BLaER1 treated with 17β-estradiol and CSF1 and Interleukin-3, amounts not matched to agents 10 nM and 100 nM (cell line): ENCODE results near the gene SMCO4.
"Not testable (repeated sequence)": the region's sequence is repeated elsewhere in the genome, so short reads cannot be mapped to it uniquely, and the experiment has no call there.

Experiments
- H3K27ac ChIP-seq, 11 experiments: shearing (Covaris generic); formaldehyde crosslinking; 2 replicates each; pipeline ENCODE4 v1.8.1; 2022
- H3K27me3 ChIP-seq, 11 experiments: shearing (Covaris generic); formaldehyde crosslinking; 2 replicates each; pipeline ENCODE4 v1.8.1; 2022
- H3K36me3 ChIP-seq, 11 experiments: shearing (Covaris generic); formaldehyde crosslinking; 2 replicates each; pipeline ENCODE4 v1.8.1; 2022
- H3K4me1 ChIP-seq, 10 experiments: shearing (Covaris generic); formaldehyde crosslinking; 2 replicates each; pipeline ENCODE4 v1.8.1; 2022
- H3K4me2 ChIP-seq, 11 experiments: shearing (Covaris generic); formaldehyde crosslinking; 2 replicates each; pipeline ENCODE4 v1.8.1; 2022
- H3K4me3 ChIP-seq, 10 experiments: shearing (Covaris generic); formaldehyde crosslinking; 2 replicates each; pipeline ENCODE4 v1.8.1; 2022
- H3K9ac ChIP-seq, 11 experiments: shearing (Covaris generic); formaldehyde crosslinking; 2 replicates each; pipeline ENCODE4 v1.8.1; 2022
- H3K9me3 ChIP-seq, 11 experiments: shearing (Covaris generic); formaldehyde crosslinking; replicated peaks in 1 of 11; 2 replicates each; pipeline ENCODE4 v1.8.1; 2022
- H4K20me1 ChIP-seq, 11 experiments: shearing (Covaris generic); formaldehyde crosslinking; 2 replicates each; pipeline ENCODE4 v1.8.1; 2022
- Cebpa-rat ChIP-seq, 11 experiments: shearing (Covaris generic); IDR thresholded peaks; 2 replicates each; pipeline ENCODE4 v1.8.1; 2022

Gene SMCO4

DNA sequence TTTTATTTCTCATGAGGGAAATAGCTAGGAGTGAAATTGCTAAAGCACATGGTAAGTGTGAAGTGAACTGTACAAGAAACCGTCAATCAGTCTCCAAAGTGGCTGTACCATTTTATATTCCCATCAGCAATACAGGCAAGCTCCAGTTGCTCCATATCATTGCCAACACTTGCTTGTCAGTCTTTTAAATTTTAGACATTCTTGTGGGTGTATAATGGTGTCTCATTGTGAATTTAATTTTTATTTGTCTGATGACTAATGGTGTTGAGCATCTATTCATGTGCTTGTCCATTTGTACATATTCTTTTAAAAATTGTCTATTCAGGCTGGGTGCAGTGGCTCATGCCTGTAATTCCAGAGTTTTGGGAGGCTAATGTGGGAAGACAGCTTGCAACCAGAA lies 34.1 kb upstream of the SMCO4 start:
- no peak overlapping the region for H3K27ac ChIP-seq
- no peak overlapping the region for H3K4me2 ChIP-seq

DNA sequence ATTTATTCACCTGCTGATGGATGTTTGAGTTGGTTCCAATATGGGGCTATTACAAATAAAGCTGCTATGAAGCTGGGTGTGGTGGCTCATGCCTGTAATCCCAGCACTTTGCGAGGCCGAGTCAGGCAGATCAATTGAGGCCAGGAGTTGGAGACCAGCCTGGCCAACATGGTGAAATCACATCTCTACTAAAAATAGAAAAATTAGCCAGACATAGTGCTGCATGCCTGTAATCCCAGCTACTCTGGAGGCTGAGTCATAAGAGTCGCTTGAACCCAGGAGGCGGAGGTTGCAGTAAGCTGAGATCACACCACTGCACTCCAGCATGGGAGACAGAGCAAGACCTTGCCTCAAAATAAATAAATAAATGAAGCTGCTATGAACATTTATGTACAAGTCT lies 33.7 kb upstream of the SMCO4 start:
- peaks cover 7 to 18% (median 12%) of the 10 kb centered on the region in 11 experiments; a peak in 20 of 22 replicates for H3K9me3 ChIP-seq
- not testable (repeated sequence) for H3K4me1 ChIP-seq, H3K27me3 ChIP-seq, H3K36me3 ChIP-seq, H3K9ac ChIP-seq, H3K4me2 ChIP-seq, H4K20me1 ChIP-seq, H3K4me3 ChIP-seq, H3K27ac ChIP-seq

More for the DNA sequence above, 34.1 kb upstream of the SMCO4 start:
- no peaks in the 10 kb centered on the region for H3K36me3 ChIP-seq
- no peak overlapping the region for H3K4me3 ChIP-seq
- H3K4me1 ChIP-seq = no peaks in the 10 kb centered on the region
- TF ChIP-seq Cebpa-rat (IDR thresholded peaks at IDR 0.05) = no peak
- peaks cover 7 to 18% (median 12%) of the 10 kb centered on the region in 11 experiments; a peak in 20 of 22 replicates for H3K9me3 ChIP-seq
- no peaks in the 10 kb centered on the region for H3K27me3 ChIP-seq
- H4K20me1 ChIP-seq = no peaks in the 10 kb centered on the region
- H3K9ac ChIP-seq = no peak overlapping the region

DNA sequence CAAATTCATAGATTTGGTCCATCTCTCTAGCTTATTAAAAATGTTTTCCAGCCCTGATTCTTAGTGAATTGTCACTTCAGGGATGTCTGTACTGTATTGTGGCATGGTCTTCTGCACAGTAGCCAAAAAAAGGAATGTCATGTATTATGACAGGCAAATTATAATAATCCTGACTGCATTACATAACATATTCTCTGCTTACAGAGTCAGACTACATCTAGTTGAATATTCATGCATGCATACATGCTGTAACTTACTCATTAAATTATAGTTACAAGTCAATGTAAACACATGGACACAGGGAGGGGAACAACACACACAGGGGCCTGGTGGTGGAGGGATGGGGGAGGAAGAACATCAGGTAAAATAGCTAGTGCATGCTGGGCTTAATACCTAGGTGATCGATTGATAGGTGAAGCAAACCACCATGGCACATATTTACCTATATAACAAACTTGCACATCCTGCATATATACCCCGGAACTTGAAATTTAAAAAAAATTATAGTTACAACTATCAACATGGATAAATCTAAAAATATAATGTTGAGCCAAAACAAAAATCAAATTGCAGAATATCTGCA lies 31.5 kb upstream of the SMCO4 start:
- H3K9me3 ChIP-seq = peaks cover 6 to 16% (median 10%) of the 10 kb centered on the region in 11 experiments; a peak in 20 of 22 replicates
- H3K27me3 ChIP-seq = no peaks in the 10 kb centered on the region
- H3K4me1 ChIP-seq = no peaks in the 10 kb centered on the region
- no peak overlapping the region for H3K4me2 ChIP-seq
- H3K4me3 ChIP-seq = no peak overlapping the region
- H4K20me1 ChIP-seq = no peaks in the 10 kb centered on the region
- no peaks in the 10 kb centered on the region for H3K36me3 ChIP-seq
- H3K27ac ChIP-seq = no peak overlapping the region
- no peak overlapping the region for H3K9ac ChIP-seq
- no peak for TF ChIP-seq Cebpa-rat (IDR thresholded peaks at IDR 0.05)

DNA sequence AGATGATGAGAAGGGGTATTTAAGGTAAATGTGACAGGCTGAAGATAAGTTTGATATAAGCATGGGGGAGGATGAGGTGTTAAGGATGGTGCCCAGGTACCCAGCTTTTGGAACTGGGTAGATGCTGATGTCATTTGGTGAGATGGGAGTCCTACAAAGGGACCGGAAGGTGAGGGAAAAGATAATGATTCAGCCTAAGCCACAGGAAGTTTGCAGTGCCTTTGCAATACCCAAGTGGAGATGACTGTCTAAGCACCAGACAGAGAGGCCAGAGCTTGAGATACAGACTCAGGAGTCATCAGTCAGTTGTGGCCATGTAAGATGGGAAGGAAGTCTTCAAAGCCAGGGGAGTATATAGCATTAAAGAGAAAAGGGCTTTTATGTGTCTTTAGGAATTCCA lies 30.0 kb upstream of the SMCO4 start:
- no peak overlapping the region for H3K4me3 ChIP-seq
- no peaks in the 10 kb centered on the region for H3K36me3 ChIP-seq
- no peaks in the 10 kb centered on the region for H3K27me3 ChIP-seq
- no peak for TF ChIP-seq Cebpa-rat (IDR thresholded peaks at IDR 0.05)
- no peak overlapping the region for H3K4me2 ChIP-seq
- H3K4me1 ChIP-seq = no peaks in the 10 kb centered on the region
- H3K27ac ChIP-seq = no peak overlapping the region
- no peaks in the 10 kb centered on the region for H4K20me1 ChIP-seq
- H3K9me3 ChIP-seq = 0 out of 22 replicates have a peak, but pooled peaks cover 0 to 3% (median 0%) of the 10 kb centered on the region in 11 experiments
- no peak overlapping the region for H3K9ac ChIP-seq

DNA sequence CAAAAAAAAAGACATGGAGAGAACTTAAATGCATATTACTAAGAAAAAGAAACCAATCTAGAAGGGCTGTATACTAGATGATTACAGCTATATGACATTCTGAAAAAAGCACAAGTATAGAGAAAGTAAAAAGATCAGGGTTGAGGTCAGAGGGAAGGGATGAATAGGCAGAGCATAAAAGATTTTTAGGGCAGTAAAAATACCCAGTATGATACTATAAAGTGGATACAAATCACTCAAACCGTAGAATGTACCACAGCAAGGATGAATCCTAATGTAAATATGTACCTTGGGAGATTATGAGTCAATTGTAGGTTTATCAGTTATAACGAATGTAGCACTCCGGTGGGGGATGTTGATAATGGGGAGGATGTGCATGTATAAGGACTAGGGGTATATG lies 29.4 kb upstream of the SMCO4 start:
- no peaks in the 10 kb centered on the region for H3K36me3 ChIP-seq
- H3K4me1 ChIP-seq = no peaks in the 10 kb centered on the region
- no peak for TF ChIP-seq Cebpa-rat (IDR thresholded peaks at IDR 0.05)
- no peaks in the 10 kb centered on the region for H3K9me3 ChIP-seq
- H3K27me3 ChIP-seq = no peaks in the 10 kb centered on the region
- H4K20me1 ChIP-seq = no peaks in the 10 kb centered on the region
- no peak overlapping the region for H3K9ac ChIP-seq
- no peak overlapping the region for H3K4me3 ChIP-seq
- H3K27ac ChIP-seq = no peak overlapping the region
- H3K4me2 ChIP-seq = no peak overlapping the region

DNA sequence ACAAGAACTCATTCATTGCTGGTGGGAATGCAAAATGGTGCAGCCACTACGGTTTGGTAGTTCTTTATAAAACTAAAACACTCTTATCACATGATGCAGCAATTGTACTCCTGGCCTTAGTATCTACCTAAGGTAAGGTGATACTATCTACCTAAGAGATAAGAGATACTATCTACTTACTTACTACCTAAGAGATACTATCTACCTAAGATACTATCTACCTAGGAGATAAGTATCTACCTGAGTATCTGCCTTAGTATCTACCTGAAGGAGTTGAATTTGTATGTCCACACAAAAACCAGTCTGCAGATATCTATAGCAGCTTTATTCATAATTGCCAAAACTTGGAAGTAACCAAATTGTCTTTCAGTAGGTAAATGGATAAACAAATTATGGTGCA lies 29.0 kb upstream of the SMCO4 start:
- Histone ChIP-seq H3K36me3 (no peaks in the 10 kb centered on the region), H3K9me3 (no peaks in the 10 kb centered on the region), H3K4me3 (no peak overlapping the region), H3K4me2 (no peak overlapping the region), H4K20me1 (no peaks in the 10 kb centered on the region), H3K4me1 (no peaks in the 10 kb centered on the region), H3K27ac (no peak overlapping the region), H3K9ac (no peak overlapping the region), H3K27me3 (no peaks in the 10 kb centered on the region)
- TF ChIP-seq Cebpa-rat (IDR thresholded peaks at IDR 0.05) = no peak

DNA sequence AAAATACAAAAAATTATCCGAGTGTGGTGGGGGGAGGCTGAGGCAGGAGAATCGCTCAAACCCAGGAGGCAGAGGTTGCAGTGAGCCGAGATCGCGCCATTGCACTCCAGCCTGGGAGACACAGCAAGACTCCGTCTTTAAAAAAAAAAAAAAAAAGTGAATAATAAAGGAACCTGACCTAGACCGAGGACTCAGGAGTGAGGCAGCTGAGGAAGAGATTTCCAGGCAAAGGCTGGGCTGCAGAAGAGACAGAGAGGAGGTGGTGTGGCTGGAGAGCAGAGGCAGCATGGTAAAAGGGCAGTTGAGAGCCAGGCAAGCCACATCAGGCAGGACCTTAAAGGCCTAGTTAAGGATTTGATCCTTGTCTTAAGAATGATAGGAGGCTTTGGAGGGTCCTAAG lies 28.4 kb upstream of the SMCO4 start:
- Histone ChIP-seq H3K9ac (no peak overlapping the region), H3K4me2 (no peak overlapping the region), H3K36me3 (no peaks in the 10 kb centered on the region), H3K27ac (no peak overlapping the region), H4K20me1 (no peaks in the 10 kb centered on the region), H3K9me3 (no peaks in the 10 kb centered on the region), H3K4me3 (no peak overlapping the region), H3K27me3 (no peaks in the 10 kb centered on the region), H3K4me1 (no peaks in the 10 kb centered on the region)
- no peak for TF ChIP-seq Cebpa-rat (IDR thresholded peaks at IDR 0.05)

DNA sequence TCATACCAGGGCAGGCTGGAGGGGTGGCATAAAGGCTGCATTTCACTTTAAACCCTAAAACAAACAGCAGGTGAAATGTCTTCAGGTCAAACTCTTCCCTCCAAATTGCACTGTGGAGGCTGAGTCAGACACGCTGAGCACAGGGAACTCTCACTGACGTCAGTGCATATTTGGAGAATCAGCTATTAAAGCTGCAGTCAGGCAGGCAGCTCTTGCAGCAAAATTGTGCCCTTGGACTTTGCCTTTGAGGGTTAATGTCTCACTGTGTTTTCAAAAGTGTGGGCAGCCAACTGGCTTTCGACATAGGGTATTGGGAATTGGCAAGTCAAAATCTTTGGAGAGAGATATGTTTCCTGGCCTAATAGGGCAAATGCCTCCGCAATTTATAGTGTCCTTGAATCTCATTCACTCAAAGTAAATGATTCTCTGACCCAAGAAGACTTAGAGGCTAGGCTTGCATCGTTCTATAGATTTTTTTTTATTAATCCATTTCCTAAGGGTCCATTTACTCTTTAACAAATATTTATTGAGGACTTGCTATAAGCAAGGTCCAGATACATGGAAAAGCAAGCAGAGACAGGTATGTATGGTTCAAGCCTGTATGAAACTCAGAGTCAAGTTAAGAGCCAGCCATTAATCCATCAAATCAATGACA lies 27.7 kb upstream of the SMCO4 start:
- H3K4me2 ChIP-seq = no peak overlapping the region
- no peaks in the 10 kb centered on the region for H3K36me3 ChIP-seq
- no peak overlapping the region for H3K9ac ChIP-seq
- H3K4me3 ChIP-seq = no peak overlapping the region
- no peaks in the 10 kb centered on the region for H3K27me3 ChIP-seq
- no peak for TF ChIP-seq Cebpa-rat (IDR thresholded peaks at IDR 0.05)
- H3K4me1 ChIP-seq = no peaks in the 10 kb centered on the region
- no peaks in the 10 kb centered on the region for H4K20me1 ChIP-seq
- no peak overlapping the region for H3K27ac ChIP-seq
- no peaks in the 10 kb centered on the region for H3K9me3 ChIP-seq

DNA sequence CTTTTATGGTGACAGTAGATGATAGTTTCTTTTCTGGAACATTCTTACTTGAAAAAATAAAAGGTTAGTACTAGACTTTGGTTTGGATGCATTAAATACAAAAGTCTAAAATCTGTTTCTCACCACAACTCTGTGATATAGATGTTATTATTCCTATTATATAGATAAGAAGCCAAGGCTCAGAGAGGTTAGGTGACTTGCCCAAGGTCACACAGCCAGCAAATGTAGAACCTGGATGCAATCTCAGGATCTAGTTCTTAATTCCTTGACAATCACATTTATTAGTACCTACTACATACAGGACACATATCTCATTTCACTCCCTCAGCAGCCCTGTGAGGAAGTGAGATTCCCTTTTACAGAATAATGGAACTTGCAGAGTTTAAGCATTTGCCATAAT lies 26.3 kb upstream of the SMCO4 start:
- H3K9ac ChIP-seq = no peak overlapping the region
- no peak overlapping the region for H3K27ac ChIP-seq
- H3K4me2 ChIP-seq = no peak overlapping the region
- no peak overlapping the region for H3K4me3 ChIP-seq
- no peaks in the 10 kb centered on the region for H3K4me1 ChIP-seq
- H3K36me3 ChIP-seq = no peaks in the 10 kb centered on the region
- no peak for TF ChIP-seq Cebpa-rat (IDR thresholded peaks at IDR 0.05)
- H3K27me3 ChIP-seq = no peaks in the 10 kb centered on the region
- no peaks in the 10 kb centered on the region for H3K9me3 ChIP-seq
- no peaks in the 10 kb centered on the region for H4K20me1 ChIP-seq

DNA sequence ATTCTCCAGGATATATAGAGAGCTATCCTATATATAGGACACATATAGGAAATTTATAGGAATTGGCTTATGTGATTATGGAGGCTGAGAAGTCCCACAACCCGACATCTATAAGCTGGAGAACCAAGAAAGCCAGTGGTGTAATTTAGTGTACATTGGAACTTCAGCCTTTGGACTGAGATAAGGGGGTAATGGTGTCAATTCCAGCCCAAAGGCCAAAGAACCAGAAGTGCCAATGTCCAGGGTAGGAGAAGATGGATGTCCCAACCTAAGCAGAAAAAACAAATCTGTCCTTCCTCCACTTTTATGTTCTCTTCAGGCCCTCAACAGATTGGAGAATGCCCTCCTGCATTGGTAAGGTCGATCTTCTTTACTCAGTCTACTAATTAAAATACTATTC lies 25.5 kb upstream of the SMCO4 start:
- H3K4me3 ChIP-seq = no peak overlapping the region
- no peaks in the 10 kb centered on the region for H4K20me1 ChIP-seq
- no peaks in the 10 kb centered on the region for H3K36me3 ChIP-seq
- no peaks in the 10 kb centered on the region for H3K27me3 ChIP-seq
- H3K9me3 ChIP-seq = no peaks in the 10 kb centered on the region
- TF ChIP-seq Cebpa-rat (IDR thresholded peaks at IDR 0.05) = no peak
- H3K9ac ChIP-seq = no peak overlapping the region
- H3K27ac ChIP-seq = no peak overlapping the region
- H3K4me2 ChIP-seq = no peak overlapping the region
- H3K4me1 ChIP-seq = no peaks in the 10 kb centered on the region
